GM19035 (cell line): ENCODE data around the gene FAM228B.
A peak's percentile ranks its signal among the peaks of the same experiment; 100 is the strongest.

ENCODE experiments used
- ATAC-seq: cut with Tn5 transposase; IDR thresholded peaks from one replicate; pipeline ENCODE4 v1.9.1; 2021; ENCODE audit not compliant: unreplicated experiment

FAM228B gene

DNA sequence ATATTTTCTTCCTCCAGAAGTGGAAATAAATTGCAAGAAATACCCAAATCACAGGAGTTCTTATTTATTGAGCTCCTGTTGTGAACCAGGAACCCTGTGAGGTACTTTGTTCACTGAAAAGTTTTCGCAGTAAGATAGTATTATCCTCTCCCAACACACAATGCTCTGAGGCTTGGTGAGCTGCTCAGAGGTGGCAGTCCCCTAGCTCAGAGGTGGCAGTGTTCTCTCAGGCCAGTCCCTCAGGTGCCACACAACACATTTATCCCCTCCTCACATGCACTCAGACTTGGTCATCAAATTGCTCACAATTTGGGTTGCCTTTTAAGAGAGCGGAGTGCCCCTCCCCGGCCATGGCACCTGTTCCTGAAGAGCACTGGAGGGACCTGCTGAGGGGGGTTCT, 77.5 kb downstream of the FAM228B start:
- no peak for ATAC-seq

GRCh38 chr2:24203029-24203786, 79.9 kb downstream of the FAM228B start:
- ATAC-seq: no peak

- no peak for ATAC-seq
Measured at GRCh38 chr2:24203787-24204150, 80.5 kb downstream of the FAM228B start.

DNA sequence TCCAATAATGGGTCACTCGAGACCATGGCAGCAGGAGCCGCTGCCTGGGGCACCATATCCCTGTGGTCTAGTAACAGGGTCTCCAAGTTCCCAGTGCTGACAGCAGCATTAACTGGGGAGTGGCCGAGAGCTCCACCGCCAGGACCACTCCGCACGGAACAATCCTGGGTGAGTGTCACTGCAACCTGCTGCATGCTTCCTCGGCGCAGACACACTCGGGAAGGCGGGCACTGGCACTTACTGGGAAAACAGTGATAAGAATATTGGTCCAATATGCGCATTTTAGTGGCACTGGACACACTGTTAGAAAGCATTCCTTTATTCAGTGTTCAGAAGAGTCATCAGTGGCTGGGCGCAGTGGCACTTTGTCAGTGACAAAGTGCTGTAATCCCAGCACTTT, 81.2 kb downstream of the FAM228B start:
- no peak for ATAC-seq

DNA sequence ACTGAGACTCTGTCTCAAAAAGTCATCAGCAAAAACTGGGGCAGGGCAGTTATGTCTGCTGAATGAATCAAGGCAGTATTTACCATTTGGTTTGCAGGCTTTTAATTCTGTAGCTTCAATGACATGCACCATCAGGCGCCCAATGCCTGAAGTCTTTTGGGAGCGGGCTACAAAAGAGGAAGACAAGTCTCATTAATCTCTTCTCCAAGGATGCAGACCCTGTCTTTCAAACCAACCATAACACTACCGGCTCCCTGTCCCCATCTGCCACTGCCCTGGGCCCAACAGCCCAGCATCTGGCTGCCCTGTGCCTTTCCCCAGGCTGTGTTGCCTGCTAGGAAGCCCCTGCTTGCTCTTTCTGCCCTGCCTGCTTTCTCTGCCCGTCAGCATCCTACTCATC, 81.9 kb downstream of the FAM228B start:
- ATAC-seq: no peak

DNA sequence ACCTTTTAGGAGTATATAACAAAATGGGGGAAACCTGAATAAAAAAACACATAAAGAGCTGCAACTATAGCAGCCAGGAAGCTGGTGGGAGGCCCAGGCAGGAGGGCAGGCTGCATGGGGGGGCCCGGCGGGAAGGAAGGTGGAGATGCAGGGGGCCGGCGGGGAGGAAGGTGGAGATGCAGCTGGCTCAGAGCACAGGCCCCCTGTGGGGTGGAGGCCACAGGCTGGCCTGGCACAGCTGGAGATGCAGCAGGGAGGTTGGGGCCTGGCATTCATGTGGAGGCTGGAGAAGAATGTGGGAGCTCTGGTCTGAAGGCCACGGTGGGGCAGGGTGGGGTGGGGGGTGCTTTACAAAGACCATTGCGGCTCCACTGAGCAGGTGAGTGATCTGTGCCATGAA, 83.0 kb downstream of the FAM228B start:
- no peak for ATAC-seq

DNA sequence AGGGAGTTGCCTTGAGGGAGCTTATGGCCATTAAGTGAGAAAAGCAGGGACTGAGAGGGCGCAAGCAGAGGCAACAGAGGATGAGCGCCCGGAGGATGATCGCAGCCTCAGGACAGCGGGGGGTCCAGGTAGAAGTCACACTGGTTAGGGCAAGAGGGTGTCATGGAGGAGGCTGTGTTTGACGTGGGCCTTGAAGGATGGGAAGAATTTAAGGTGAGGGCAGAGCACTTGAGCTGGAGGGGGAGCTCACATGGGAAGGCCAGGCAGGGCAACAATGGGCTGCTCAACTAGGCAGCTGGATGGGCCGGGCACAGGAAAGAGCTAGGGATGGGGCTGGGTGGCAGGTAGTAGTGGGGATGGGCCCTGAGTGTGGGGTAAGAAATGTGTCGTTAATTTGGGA, 83.4 kb downstream of the FAM228B start:
- ATAC-seq: no peak

GRCh38 chr2:24207359-24207758, 84.1 kb downstream of the FAM228B start:
- ATAC-seq: no peak

GRCh38 chr2:24208490-24208889, 85.2 kb downstream of the FAM228B start:
- no peak for ATAC-seq

DNA sequence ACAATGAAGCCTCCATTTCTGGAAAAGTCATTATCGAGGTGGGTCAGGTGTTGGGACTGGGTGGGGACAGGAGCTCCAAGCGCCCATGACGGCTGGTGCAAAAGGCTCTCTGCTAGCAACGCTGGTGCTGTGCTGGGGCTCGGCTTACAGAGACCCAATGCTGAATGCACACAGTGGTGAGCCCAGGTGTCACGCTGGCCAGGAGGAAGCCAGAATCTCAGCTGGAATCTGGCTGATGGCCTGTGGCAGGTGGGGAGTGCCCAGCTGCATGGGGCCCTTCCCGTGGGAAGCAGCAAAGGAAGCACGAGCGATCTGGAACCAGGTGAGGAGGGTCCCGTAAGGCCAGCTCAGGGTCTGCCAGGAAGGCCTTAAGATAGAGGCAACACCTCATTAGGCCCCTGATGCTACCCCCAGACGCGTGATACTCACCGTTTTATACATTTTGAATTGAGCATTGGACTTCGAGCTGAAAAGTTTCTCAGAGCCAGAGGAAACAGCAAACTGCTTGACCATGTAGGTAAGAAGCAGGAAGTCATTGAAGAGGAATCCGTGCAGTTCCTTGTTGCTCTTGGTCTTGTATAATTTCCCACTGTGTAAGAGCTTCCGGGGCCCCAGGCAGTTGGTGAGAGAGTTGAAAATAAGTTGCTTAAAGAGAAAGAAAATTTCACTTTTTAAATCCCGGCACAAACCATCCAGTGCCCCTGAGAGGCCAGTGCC, 86.3 kb downstream of the FAM228B start:
- no peak for ATAC-seq

GRCh38 chr2:24210106-24210455, 86.8 kb downstream of the FAM228B start:
- no peak for ATAC-seq

GRCh38 chr2:24210723-24211122, 87.5 kb downstream of the FAM228B start:
- no peak for ATAC-seq

DNA sequence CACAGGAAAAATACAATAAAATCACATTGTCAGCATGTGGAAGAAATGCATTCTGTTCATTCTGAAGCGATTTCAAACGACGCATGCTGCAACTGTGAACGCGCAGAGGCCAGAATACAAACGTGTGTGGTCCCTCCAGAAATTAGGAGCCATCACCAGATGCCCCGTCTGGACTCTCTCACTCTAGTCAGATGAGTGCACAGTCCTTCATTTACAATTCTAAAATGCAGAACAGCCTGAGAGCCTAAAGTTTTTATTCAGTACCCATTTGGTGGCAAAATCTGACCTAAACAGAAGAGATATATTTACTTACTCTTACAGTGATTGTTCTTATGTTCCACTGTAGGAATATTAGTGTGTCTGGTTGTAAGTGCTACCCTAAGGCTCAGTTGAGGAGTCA, 88.1 kb downstream of the FAM228B start:
- no peak for ATAC-seq

DNA sequence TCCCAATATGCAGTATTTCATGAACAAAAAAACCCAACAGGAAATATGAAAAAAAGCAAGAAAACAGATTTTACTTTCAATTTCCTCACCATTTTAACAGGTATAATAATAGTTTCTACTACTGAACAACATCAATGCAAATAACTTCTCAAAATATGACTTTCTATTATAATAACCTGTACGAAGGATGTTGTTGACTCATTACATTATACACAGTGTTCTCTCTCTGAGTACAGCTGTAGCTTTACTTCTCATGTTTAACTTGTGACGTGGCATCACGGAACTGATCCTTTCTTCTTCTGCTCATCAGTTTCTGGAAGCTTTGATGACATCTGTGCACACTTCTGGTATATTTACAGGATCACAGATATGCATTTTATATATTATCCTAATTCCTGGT, 91.6 kb downstream of the FAM228B start:
- ATAC-seq: peak; percentile 94
